PC-3 (cell line): ENCODE results near the gene PMEPA1. TPM values are rescaled to one million over a fixed set of nuclear protein-coding genes. Genes with fewer than 3 reads are reported as not detected.

Experiments
- ATAC-seq: fragments of 200-7000 bp; cut with Tn5 transposase; 2 replicates; pipeline ENCODE4 v1.9.1; 2020; ENCODE audit warnings: mild to moderate bottlenecking, moderate library complexity
- BruUV-seq: library from RNA; stranded (reverse); fragments of 400-500 nt; replicated peaks from 2 replicates; lab custom pipeline; 2021; lab: Mats Ljungman, UMichigan
- CTCF ChIA-PET: fragments of 300-600 bp; sonication (Branson Sonifier 250); formaldehyde crosslinking; loops from one replicate; lab custom pipeline; 2022; ENCODE audit warnings: antibody characterized with exemption; lab: Charles Lee
- POLR2A ChIA-PET: fragments of 300-600 bp; sonication (Branson Sonifier 250); formaldehyde crosslinking; loops from one replicate; lab custom pipeline; 2022; ENCODE audit warnings: antibody characterized with exemption; ENCODE audit not compliant: unreplicated experiment; lab: Charles Lee
- DNase-seq: peaks from one replicate; pipeline ENCODE4 v3.0.0-alpha.2; 2015
- H2AFZ ChIP-seq: fragments of 300-600 bp; sonication (generic); 2 replicates; pipeline ENCODE4 v1.6.0; 2016; ENCODE audit warnings: antibody characterized with exemption, low read length
- H3F3A ChIP-seq: fragments of 300-600 bp; sonication (generic); one replicate; pipeline ENCODE4 v1.6.0; 2017; ENCODE audit warnings: antibody characterized with exemption, low read length, control low read depth, mild to moderate bottlenecking; ENCODE audit not compliant: unreplicated experiment
- H3K27ac ChIP-seq: fragments of 300-600 bp; sonication (generic); 2 replicates; pipeline ENCODE4 v1.5.1; 2016; ENCODE audit warnings: mild to moderate bottlenecking, low read length
- H3K27me3 ChIP-seq: fragments of 300-600 bp; sonication (generic); 2 replicates; pipeline ENCODE4 v1.6.1; 2016; ENCODE audit warnings: low read length, mixed read lengths
- H3K36me3 ChIP-seq: fragments of 300-600 bp; sonication (generic); 2 replicates; pipeline ENCODE4 v1.6.1; 2016; ENCODE audit warnings: low read depth, mixed run types, low read length, mixed read lengths
- H3K4me1 ChIP-seq: fragments of 300-600 bp; sonication (generic); 2 replicates; pipeline ENCODE4 v1.5.1; 2016; ENCODE audit warnings: low read length; ENCODE audit not compliant: insufficient read depth
- H3K4me2 ChIP-seq: fragments of 300-600 bp; sonication (generic); 2 replicates; pipeline ENCODE4 v1.6.0; 2016; ENCODE audit warnings: low read length
- H3K4me3 ChIP-seq: fragments of 300-600 bp; sonication (generic); 2 replicates; pipeline ENCODE4 v1.5.1; 2016; ENCODE audit warnings: mild to moderate bottlenecking, low read length, mixed read lengths
- H3K79me2 ChIP-seq: fragments of 300-600 bp; sonication (generic); 2 replicates; pipeline ENCODE4 v1.6.1; 2017; ENCODE audit warnings: low read length, mixed read lengths
- H3K9ac ChIP-seq: fragments of 300-600 bp; sonication (generic); 2 replicates; pipeline ENCODE4 v1.6.0; 2016; ENCODE audit warnings: mild to moderate bottlenecking, low read length
- H3K9me2 ChIP-seq: fragments of 300-600 bp; sonication (generic); replicated peaks from 2 replicates; pipeline ENCODE4 v1.6.1; 2016; ENCODE audit warnings: mixed run types, low read length, mixed read lengths
- H3K9me3 ChIP-seq: fragments of 300-600 bp; sonication (generic); 2 replicates; pipeline ENCODE4 v1.6.1; 2016; ENCODE audit warnings: low read length, mixed read lengths
- H4K20me1 ChIP-seq: fragments of 300-600 bp; sonication (generic); 2 replicates; pipeline ENCODE4 v1.6.1; 2016; ENCODE audit warnings: low read length, mixed read lengths
- EZH2 ChIP-seq: fragments of 300-600 bp; sonication (generic); IDR thresholded peaks from one replicate; pipeline ENCODE4 v1.6.1; 2017; ENCODE audit warnings: antibody characterized with exemption, mild to moderate bottlenecking, low read length; ENCODE audit not compliant: unreplicated experiment
- EZH2phosphoT487 ChIP-seq: fragments of 300-600 bp; sonication (generic); IDR thresholded peaks from 2 replicates; pipeline ENCODE4 v1.6.1; 2018; ENCODE audit warnings: mild to moderate bottlenecking, antibody characterized with exemption, low read length, borderline replicate concordance
- intact Hi-C: fragments of 100-400 bp; cut with micrococcal nuclease; formaldehyde crosslinking; loops from 2 replicates; pipeline ENCODE4 v1.9.0; 2023
- total RNA-seq: library from RNA; depleted of rRNA; stranded (reverse); fragments of >200 nt; gene quantifications from 2 replicates; pipeline ENCODE4 v1.2.3, GENCODE V29; 2014
- TF ChIP-seq, protein P1 (sequence below): fragments of 300-600 bp; sonication (generic); conservative IDR thresholded peaks from 2 replicates; pipeline ENCODE4 v1.5.1; 2017; ENCODE audit warnings: antibody characterized with exemption, low read depth, mild to moderate bottlenecking, low read length

PMEPA1 gene
- total RNA-seq, 1 experiment from 2014 or later: 21.9 TPM

DNA sequence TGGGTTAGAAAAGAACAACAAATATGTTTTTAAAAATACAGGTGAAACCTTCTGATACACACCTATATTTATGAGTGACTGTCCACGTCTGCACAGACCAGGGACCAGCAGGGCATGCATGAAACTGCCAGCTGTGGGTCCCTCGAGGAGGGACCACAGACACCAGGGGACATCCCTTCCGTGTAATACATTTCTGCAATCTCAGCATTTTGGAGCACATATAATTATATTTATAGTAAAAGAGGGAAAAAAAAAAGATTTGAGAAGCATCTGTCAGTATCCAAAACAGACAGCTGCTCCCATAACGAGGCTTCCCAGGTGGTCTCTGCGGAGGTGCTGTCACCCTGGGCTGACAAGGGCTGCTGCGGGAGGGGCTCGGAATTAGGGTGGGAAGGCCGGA, 40.2 kb downstream of the PMEPA1 start:
- H3K9me2 ChIP-seq: no peaks in the 10 kb centered on the region
- ChIA-PET POLR2A (no interaction called here), CTCF (no interaction called here)
- H3F3A ChIP-seq: no peaks in the 10 kb centered on the region
- no peak overlapping the region for H3K4me2 ChIP-seq
- intact Hi-C loops: no loop called here
- H3K9me3 ChIP-seq: no peaks in the 10 kb centered on the region
- TF ChIP-seq EZH2phosphoT487 (no peak), EZH2 (no peak)
- TF ChIP-seq, protein P1, sequence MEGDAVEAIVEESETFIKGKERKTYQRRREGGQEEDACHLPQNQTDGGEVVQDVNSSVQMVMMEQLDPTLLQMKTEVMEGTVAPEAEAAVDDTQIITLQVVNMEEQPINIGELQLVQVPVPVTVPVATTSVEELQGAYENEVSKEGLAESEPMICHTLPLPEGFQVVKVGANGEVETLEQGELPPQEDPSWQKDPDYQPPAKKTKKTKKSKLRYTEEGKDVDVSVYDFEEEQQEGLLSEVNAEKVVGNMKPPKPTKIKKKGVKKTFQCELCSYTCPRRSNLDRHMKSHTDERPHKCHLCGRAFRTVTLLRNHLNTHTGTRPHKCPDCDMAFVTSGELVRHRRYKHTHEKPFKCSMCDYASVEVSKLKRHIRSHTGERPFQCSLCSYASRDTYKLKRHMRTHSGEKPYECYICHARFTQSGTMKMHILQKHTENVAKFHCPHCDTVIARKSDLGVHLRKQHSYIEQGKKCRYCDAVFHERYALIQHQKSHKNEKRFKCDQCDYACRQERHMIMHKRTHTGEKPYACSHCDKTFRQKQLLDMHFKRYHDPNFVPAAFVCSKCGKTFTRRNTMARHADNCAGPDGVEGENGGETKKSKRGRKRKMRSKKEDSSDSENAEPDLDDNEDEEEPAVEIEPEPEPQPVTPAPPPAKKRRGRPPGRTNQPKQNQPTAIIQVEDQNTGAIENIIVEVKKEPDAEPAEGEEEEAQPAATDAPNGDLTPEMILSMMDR: no peak
- H3K9ac ChIP-seq: no peak overlapping the region
- ATAC-seq (no peak), DNase-seq (no peak)
- H3K36me3 ChIP-seq: peaks cover 5% of the 10 kb centered on the region; the same call in 1 of the 2 replicates
- H3K4me1 ChIP-seq: peaks cover 10% of the 10 kb centered on the region
- H3K27me3 ChIP-seq: no peaks in the 10 kb centered on the region
- BruUV-seq: no TSS peak
- no peak overlapping the region for H3K4me3 ChIP-seq
- H4K20me1 ChIP-seq: peaks cover 36% of the 10 kb centered on the region; the same call in 1 of the 2 replicates
- peaks cover 98% of the 10 kb centered on the region for H3K79me2 ChIP-seq
- H2AFZ ChIP-seq: no peak overlapping the region
- H3K27ac ChIP-seq: no peak overlapping the region

DNA sequence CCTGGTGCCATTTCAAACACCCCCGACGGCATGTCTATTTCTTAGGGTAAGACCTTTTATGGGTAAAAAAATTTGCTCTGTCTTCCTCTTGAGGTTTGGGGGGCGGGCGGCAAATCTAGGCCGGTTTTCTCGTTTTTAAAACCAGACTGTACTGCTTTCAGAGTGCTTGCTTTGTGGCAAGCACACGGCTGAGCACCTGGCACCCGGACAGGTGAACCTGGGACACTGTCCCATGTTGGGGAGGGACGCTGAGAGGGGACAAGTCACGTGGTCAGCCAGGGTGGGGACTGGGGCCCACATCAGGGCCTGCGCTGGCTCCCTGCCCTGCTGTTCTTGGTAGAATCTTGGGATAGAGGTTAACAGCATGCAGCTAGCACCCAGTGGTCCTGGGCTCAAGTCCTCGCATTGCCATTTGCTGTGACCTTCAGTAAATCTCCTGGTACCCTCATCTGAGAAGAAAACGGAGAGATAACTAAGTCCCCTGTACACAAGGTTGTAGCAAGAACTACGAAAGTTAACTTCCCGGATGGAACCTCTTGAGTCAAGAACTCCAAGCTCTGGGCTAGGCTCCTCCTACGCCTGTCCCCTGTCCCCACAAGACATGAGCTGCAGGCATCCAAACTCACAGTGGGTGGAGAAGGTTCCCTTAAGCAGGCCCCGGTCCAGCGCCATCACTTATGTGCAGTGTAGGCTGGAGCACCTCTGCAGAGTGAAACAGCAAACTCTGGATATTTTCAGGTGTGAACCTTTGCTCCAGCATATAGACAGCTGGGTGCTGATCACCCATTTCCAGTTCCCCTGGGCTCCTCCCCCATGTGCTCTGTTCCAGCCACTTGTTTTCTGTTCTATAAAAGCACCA, 41.7 kb downstream of the PMEPA1 start:
- intact Hi-C loops: no loop called here
- H3K9me3 ChIP-seq: no peaks in the 10 kb centered on the region
- no peak overlapping the region for H3K27ac ChIP-seq
- no peaks in the 10 kb centered on the region for H3K9me2 ChIP-seq
- H3K4me2 ChIP-seq: no peak overlapping the region
- H3K36me3 ChIP-seq: peaks cover 5% of the 10 kb centered on the region; the same call in 1 of the 2 replicates
- ATAC-seq (no peak), DNase-seq (no peak)
- BruUV-seq: no TSS peak
- no peaks in the 10 kb centered on the region for H3F3A ChIP-seq
- TF ChIP-seq EZH2: no peak
- no peak for TF ChIP-seq EZH2phosphoT487
- TF ChIP-seq, protein P1: no peak
- H3K4me3 ChIP-seq: no peak overlapping the region
- peaks cover 42% of the 10 kb centered on the region; the same call in 1 of the 2 replicates for H4K20me1 ChIP-seq
- peaks cover 98% of the 10 kb centered on the region for H3K79me2 ChIP-seq
- H2AFZ ChIP-seq: no peak overlapping the region
- no peak overlapping the region for H3K9ac ChIP-seq
- CTCF ChIA-PET: no interaction called here
- no peaks in the 10 kb centered on the region for H3K27me3 ChIP-seq
- POLR2A ChIA-PET: no interaction called here
- peaks cover 10% of the 10 kb centered on the region for H3K4me1 ChIP-seq

DNA sequence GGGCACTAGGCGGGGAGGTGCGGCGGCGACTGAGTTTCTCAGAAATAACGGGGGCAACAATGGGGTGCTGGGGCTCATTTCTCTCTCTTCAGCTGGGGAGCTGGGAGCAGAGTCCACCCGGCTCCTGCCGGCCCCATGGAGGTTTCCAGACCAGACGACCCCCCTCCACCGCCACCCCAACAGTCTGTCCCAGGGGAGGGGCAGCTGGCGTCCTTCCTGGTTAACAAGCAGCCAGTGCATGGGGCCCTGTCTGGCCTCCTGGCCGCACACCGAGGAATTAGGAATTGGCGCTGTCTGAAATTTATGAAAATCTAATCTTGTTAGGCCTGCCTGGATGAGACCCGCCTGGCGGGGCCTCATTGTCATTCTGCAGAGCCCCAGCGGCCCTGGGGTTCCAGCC, 42.4 kb downstream of the PMEPA1 start:
- DNase-seq (no peak), ATAC-seq (no peak)
- Histone ChIP-seq H3K27ac (no peak overlapping the region), H3F3A (no peaks in the 10 kb centered on the region), H4K20me1 (peaks cover 38% of the 10 kb centered on the region; the same call in 1 of the 2 replicates), H3K9me3 (no peaks in the 10 kb centered on the region), H3K9me2 (no peaks in the 10 kb centered on the region), H3K4me1 (peaks cover 10% of the 10 kb centered on the region), H3K36me3 (peaks cover 5% of the 10 kb centered on the region; the same call in 1 of the 2 replicates), H3K4me2 (no peak overlapping the region), H3K4me3 (no peak overlapping the region), H3K27me3 (no peaks in the 10 kb centered on the region), H3K79me2 (peaks cover 98% of the 10 kb centered on the region), H2AFZ (no peak overlapping the region), H3K9ac (no peak overlapping the region)
- no peak for TF ChIP-seq EZH2
- TF ChIP-seq, protein P1: no peak
- TF ChIP-seq EZH2phosphoT487: no peak
- ChIA-PET POLR2A (no interaction called here), CTCF (no interaction called here)
- intact Hi-C loops: no loop called here
- no TSS peak for BruUV-seq
